ENCODE results near the gene POLD3.

The POLD3 gene

DNA sequence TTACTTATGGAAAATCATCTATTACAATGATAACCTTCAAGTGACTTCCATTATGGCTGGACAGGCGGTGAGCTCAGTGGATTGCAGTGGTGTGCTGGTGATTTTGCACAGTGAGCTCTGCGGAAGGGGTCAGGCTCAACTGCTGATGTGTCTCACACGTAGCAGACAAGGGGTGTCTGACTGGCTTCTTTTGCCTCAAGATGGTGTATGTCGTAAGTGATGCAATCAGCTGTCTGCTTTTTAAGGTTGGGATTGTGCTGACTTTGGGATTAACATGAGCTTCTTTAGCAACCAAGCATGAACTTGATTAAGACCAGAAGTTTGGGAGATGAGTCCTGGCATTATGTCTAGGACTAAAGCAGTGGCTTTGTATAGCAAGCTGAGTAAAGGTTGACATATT is 49.5 kb downstream of the POLD3 start:
- TF ChIP-seq, protein P1, sequence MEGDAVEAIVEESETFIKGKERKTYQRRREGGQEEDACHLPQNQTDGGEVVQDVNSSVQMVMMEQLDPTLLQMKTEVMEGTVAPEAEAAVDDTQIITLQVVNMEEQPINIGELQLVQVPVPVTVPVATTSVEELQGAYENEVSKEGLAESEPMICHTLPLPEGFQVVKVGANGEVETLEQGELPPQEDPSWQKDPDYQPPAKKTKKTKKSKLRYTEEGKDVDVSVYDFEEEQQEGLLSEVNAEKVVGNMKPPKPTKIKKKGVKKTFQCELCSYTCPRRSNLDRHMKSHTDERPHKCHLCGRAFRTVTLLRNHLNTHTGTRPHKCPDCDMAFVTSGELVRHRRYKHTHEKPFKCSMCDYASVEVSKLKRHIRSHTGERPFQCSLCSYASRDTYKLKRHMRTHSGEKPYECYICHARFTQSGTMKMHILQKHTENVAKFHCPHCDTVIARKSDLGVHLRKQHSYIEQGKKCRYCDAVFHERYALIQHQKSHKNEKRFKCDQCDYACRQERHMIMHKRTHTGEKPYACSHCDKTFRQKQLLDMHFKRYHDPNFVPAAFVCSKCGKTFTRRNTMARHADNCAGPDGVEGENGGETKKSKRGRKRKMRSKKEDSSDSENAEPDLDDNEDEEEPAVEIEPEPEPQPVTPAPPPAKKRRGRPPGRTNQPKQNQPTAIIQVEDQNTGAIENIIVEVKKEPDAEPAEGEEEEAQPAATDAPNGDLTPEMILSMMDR (IDR thresholded peaks at IDR 0.05), result no peak

DNA sequence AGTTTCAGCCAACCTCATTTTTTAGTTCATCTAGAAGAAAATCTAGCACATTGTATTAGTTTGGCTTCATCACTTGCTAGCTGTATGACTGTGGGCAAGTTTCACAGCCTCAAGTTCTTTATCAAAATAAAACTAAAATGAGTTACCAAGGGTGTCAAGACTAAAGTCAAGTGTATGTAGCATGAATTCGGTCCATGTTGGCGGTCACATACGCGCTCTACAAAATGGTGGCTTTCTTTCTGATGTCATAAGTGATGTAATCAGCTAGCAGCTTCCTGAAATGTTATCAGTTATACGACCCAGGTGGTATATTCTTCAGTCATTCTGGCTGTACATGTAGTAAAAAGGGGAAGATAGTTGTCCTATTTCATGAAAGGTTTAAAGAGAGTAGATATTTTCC is 50.5 kb downstream of the POLD3 start:
- TF ChIP-seq, protein P1 (IDR thresholded peaks at IDR 0.05), result no peak

DNA sequence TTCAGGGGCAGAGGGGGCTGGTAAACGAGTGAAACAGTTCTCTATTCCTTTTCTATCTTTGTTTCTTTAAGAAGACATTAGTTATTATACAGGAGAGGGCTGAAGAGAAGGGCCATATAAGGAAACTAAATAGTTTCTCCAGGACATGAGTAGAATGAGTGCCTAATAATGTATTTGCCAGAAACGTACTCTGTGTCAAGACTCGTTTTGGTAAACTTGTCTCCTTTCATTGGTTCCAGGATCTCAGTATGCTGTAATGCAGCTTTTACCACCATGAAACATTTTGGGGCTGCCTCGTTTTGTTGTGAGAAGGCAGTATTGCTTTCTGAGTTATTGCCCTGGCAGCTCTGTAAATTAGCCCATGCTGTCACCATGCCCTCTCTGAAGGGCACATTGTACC is 51.7 kb downstream of the POLD3 start:
- TF ChIP-seq, protein P1 (IDR thresholded peaks at IDR 0.05), result no peak

DNA sequence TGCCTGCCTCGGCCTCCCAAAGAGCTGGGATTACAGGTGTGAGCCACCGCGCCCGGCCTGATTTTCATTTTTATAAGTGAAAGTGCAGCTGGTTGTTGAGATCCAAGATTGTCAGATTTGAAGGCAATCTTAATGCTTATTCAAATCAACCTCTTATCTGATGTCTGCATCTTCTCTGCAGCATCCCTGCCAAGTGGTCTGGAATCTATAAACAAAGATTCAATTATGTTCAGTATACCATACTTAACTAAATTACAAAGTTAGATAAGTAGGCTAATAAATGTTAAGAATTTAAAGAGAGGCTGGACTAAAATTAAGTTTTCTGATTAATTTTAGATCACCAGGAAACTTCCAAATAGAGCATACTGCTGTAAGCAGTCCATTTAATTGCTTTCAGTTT is 53.8 kb downstream of the POLD3 start:
- TF ChIP-seq, protein P1 (IDR thresholded peaks at IDR 0.05), result no peak

DNA sequence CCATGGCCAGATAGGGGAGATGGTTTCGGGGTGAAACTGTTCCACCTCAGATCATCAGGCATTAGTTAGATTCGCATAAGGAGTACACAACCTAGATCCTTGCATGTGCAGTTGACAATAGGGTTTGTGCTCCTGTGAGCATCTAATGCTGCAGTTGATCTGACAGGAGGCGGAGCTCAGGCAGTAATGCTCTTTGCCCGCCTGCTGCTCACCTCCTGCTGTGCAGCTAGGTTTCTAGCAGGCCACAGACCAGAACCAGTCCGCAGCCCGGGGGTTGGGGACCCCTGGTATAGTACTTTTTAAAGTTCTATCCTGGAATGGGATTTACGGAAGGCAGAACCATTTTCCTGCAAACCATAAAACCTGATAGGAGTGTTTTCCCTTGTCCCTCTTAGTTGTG is 54.6 kb downstream of the POLD3 start:
- TF ChIP-seq, protein P1 (IDR thresholded peaks at IDR 0.05), result no peak

DNA sequence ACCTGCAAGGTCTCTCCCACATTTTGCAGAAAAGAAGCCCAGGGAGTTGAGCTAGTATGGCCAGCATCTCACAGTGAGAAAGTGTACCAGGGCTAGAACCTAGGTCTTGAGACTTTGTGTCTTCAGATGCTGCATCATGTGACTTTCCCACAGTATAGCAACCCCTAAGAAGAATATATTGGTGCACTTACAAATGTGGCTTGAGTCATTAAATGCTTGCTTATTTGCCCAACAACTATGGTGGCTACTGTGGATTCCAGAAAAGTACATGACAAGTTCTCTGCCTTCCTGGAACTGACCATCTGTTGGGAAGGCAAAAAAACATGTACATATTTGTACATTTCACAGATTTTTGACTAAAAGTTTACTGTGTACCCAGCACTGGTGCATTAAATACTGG is 55.0 kb downstream of the POLD3 start:
- TF ChIP-seq, protein P1 (IDR thresholded peaks at IDR 0.05), result no peak

DNA sequence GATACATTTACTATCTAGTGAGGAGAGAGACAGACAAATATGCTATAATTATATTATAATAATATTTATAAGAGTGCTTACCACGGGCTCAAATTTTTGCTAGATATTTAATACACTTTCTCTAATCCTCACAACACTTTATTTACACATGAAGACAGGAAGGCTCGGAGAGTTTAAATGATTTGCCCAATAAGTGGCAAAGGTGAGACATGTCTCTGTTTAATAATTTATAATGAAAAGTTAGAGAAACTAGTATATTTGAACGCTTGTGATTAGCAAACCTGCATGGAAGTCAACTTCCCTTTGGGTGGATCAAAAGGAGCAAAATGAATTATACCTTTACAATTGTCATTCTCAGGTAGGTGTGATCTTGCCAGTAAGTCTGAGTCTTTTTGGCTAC is 55.4 kb downstream of the POLD3 start:
- TF ChIP-seq, protein P1 (IDR thresholded peaks at IDR 0.05), result no peak

DNA sequence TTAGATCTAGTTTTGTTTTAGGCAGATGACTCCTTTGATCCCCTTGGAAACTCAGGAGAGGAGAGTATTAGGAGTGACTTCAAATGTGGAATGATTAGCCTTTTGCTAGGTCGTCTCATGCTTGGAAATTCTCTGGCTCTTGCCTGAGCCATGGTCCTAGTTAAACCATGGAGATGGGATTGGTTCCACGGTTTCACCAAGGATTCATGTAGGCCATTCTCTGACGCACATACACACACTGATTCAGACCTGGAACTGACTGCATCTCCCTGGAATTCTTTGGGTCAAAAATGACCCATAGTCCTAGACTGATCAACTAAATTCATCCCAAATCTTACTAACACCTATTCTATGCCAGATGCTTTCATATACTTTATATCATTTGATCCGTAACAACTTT is 56.5 kb downstream of the POLD3 start:
- TF ChIP-seq, protein P1 (IDR thresholded peaks at IDR 0.05), result no peak

Measured in LNCAP (cell line).